D721Med (cell line): ENCODE data around the gene RAMP1.
"Not testable (repeated sequence)": the region's sequence is repeated elsewhere in the genome, so short reads cannot be mapped to it uniquely, and the experiment has no call there.

Experiments
- DNase-seq: peaks from one replicate; pipeline ENCODE4 v3.0.0; 2011; ENCODE audit warnings: low spot score; ENCODE audit not compliant: insufficient read length
- FAIRE-seq: peaks from 2 replicates; lab custom pipeline; 2011; peaks lifted over from hg19 to GRCh38; lab: Jason Lieb, UNC
- CTCF ChIP-seq: IDR thresholded peaks from 2 replicates; pipeline ENCODE4 v1.5.1; 2012; ENCODE audit warnings: mild to moderate bottlenecking, control low read depth; ENCODE audit not compliant: insufficient read depth; ENCODE audit errors: missing control alignments

Gene RAMP1

GRCh38 chr2:237941239-237941638, 81.8 kb downstream of the RAMP1 start:
- no peak for DNase-seq
- no peak for FAIRE-seq
- TF ChIP-seq CTCF: no peak

GRCh38 chr2:237942513-237942899, 83.1 kb downstream of the RAMP1 start:
- no peak for FAIRE-seq
- no peak for TF ChIP-seq CTCF
- DNase-seq: no peak

GRCh38 chr2:237943395-237944094, 84.1 kb downstream of the RAMP1 start:
- DNase-seq (no peak), FAIRE-seq (no peak)
- TF ChIP-seq CTCF: no peak

- DNase-seq: no peak
- no peak for FAIRE-seq
- TF ChIP-seq CTCF: no peak
Measured at GRCh38 chr2:237944302-237944701, 84.9 kb downstream of the RAMP1 start.

- DNase-seq (no peak), FAIRE-seq (no peak)
- TF ChIP-seq CTCF: no peak
Measured at GRCh38 chr2:237946423-237946822, 87.0 kb downstream of the RAMP1 start.

GRCh38 chr2:237951354-237951753, 91.9 kb downstream of the RAMP1 start:
- not testable (repeated sequence) for FAIRE-seq, DNase-seq

- TF ChIP-seq CTCF: no peak
- no peak for FAIRE-seq
- DNase-seq: no peak
Measured at GRCh38 chr2:237951878-237952277, 92.5 kb downstream of the RAMP1 start.
